ENCODE measurements around the gene PLEKHA6.

PLEKHA6 gene

DNA sequence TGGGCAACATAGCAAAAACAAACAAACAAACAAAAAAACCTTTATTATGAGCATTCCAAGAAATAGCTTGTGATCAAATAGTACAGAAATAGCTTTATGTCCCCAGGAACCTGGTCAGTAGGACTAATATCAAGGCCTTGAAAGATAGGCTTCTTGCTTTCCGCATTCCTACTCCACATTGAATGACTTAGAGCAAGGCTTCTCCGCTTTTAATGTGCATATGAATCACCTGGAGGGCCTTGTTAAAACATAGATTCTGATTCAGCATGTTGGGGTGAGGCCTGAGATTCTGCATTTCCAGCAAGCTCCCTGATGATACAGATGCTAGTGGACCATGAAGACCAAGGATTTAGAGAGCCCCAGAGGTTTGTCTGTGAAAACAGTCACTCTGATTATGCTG is 17.4 kb downstream of the PLEKHA6 start:
- Mint-ChIP-seq H3K4me1 (peaks cover 5 to 6% of the 10 kb centered on the region in 2 donors), H3K36me3 (no peaks in the 10 kb centered on the region), H3K4me3 (no peak overlapping the region), H3K9me3 (no peaks in the 10 kb centered on the region), H3K27ac (no peak overlapping the region), H3K27me3 (peaks cover 5 to 18% of the 10 kb centered on the region in 2 donors)
- ATAC-seq (replicated peaks), result no peak
- DNase-seq, result no peak

DNA sequence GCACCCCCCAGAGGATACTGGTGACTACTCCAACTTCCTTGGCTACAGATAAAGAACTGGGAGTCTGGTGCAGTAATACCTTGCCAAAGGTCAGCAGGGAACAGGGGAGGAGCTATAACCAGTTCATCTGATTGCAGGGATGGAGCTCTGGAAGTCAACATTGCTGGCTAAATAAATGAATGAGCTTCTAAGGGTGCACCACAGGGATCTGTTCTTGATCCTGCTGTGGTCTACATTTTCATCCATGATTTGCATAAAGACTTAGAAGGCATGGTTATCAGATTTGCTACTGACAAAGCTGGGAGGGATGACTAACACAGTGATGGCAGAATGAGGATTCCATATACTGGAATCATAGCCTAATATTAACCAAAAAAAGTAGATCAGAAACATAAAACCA is 18.3 kb downstream of the PLEKHA6 start:
- peaks cover 5 to 6% of the 10 kb centered on the region in 2 donors for H3K4me1 Mint-ChIP-seq
- peaks cover 0 to 18% of the 10 kb centered on the region in 2 donors for H3K27me3 Mint-ChIP-seq
- no peak for DNase-seq
- H3K36me3 Mint-ChIP-seq, result no peaks in the 10 kb centered on the region
- H3K9me3 Mint-ChIP-seq, result no peaks in the 10 kb centered on the region
- H3K4me3 Mint-ChIP-seq, result no peak overlapping the region
- no peak overlapping the region for H3K27ac Mint-ChIP-seq
- ATAC-seq (replicated peaks), result no peak

DNA sequence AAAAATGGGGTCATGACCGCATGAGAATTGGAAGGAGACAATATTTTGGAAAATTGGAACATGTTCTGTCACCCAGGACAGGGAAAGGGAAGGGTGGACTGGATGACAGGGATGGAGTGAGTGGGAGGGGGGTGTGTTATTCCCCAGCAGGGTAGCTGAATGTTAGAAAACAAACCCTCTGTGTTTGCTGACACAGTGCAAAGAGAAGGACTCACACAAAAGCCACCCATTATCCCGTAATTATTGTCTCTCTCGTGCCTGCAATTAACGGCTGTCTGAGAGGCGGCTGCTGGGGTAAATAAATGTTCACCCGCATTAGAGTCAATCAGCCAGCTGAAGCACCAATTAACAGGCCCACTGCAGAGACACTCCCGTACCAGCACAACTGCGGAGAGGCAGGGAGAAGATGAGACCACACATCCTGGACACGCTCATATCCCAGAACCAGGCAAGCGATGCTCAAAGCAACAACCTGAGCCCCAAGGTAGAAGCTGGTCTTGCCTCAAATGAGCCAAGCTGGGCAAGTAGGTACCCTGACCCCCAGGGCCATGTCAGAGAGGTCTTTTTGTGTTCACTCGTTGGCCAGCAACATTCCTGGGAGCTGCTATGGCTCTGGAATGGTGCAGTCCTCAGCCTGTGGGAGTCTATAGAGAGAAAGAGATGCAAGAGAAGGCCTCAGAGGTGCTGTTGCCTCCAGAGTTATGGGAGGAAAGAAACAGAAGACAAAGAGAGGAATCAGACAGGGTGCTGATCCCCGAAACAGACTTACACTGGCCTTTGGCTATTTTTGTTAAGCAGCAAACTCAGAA is 19.4 kb downstream of the PLEKHA6 start:
- Mint-ChIP-seq H3K9me3 (no peaks in the 10 kb centered on the region), H3K27ac (no peak overlapping the region), H3K4me1 (peaks cover under 1% of the 10 kb centered on the region in 2 donors), H3K4me3 (no peak overlapping the region), H3K27me3 (peaks cover 0 to 12% of the 10 kb centered on the region in 2 donors), H3K36me3 (no peaks in the 10 kb centered on the region)
- ATAC-seq (replicated peaks) (no peak), DNase-seq (no peak)

DNA sequence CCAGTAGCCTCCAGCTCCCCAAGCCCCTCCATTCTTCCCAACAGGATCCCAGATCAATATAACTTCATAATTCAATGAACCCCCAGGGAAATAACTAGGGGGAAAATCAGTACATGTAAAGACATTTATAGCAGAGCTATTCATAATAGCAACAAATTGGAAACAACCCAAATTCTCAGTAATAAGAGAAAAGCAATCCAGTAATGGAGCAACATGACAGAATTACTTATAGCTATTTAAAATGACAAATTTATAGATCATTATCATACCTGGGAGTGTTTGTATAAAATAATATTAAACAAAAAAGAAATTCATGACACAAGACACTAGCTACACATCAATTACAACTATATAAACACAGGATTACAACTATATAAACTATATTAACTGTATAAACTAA is 20.2 kb downstream of the PLEKHA6 start:
- Mint-ChIP-seq H3K27me3 (peaks cover 0 to 11% of the 10 kb centered on the region in 2 donors), H3K9me3 (no peaks in the 10 kb centered on the region), H3K4me3 (no peak overlapping the region), H3K36me3 (no peaks in the 10 kb centered on the region), H3K27ac (no peak overlapping the region), H3K4me1 (no peaks in the 10 kb centered on the region)
- ATAC-seq (replicated peaks), result no peak
- DNase-seq, result no peak

GRCh38 chr1:204338997-204339396 is 20.7 kb downstream of the PLEKHA6 start:
- ATAC-seq (replicated peaks), result no peak
- Mint-ChIP-seq H3K36me3 (no peaks in the 10 kb centered on the region), H3K4me3 (no peak overlapping the region), H3K27ac (no peak overlapping the region), H3K27me3 (peaks cover 0 to 11% of the 10 kb centered on the region in 2 donors), H3K4me1 (no peaks in the 10 kb centered on the region), H3K9me3 (no peaks in the 10 kb centered on the region)
- DNase-seq, result no peak

DNA sequence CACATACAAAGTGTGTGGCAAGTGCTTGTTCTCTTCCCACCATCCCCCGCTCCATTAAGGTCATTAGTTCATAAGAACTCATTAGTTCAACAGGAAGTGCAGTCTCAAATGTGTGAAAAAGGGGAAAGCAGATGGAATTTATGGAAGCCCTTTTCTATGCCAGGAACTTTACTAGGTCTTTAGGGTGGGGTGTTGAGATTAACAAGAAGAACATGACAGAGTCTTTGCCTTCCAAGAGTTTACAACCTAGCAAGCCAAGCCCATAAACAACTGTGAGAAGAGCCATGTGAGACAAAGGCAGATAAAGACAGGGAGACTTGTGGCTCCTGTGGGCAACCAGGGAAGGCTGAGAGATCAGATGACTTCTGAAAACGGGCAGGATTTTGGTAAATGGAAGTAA is 21.4 kb downstream of the PLEKHA6 start:
- H3K4me1 Mint-ChIP-seq, result no peaks in the 10 kb centered on the region
- no peak overlapping the region for H3K4me3 Mint-ChIP-seq
- no peak overlapping the region for H3K27ac Mint-ChIP-seq
- DNase-seq, result no peak
- peaks cover 0 to 11% of the 10 kb centered on the region in 2 donors for H3K27me3 Mint-ChIP-seq
- no peaks in the 10 kb centered on the region for H3K9me3 Mint-ChIP-seq
- no peaks in the 10 kb centered on the region for H3K36me3 Mint-ChIP-seq
- ATAC-seq (replicated peaks), result no peak

DNA sequence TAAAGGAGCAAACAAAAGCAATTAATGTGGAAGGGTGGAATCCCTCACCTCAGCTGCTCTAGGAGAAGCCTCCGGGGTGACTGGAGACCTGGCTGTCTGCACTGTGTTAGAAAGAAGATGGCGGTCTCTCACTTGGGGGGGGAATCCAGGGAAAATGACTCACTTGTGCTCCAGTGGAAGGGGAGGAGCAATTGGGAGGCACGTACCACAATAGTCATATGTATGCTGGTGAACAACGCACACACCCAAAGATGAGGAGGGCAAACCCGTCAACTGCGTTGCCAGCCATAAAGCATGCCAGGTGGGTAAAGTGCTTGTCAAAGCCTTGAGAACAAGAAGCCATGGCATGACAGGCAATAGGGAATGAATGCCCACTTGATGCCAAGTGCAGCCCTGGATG is 22.1 kb downstream of the PLEKHA6 start:
- no peak overlapping the region for H3K4me3 Mint-ChIP-seq
- peaks cover 0 to 6% of the 10 kb centered on the region in 2 donors for H3K27me3 Mint-ChIP-seq
- H3K27ac Mint-ChIP-seq, result no peak overlapping the region
- no peaks in the 10 kb centered on the region for H3K4me1 Mint-ChIP-seq
- no peaks in the 10 kb centered on the region for H3K36me3 Mint-ChIP-seq
- no peaks in the 10 kb centered on the region for H3K9me3 Mint-ChIP-seq
- ATAC-seq (replicated peaks) (no peak), DNase-seq (no peak)

- no peak overlapping the region for H3K27ac Mint-ChIP-seq
- H3K36me3 Mint-ChIP-seq, result no peaks in the 10 kb centered on the region
- H3K27me3 Mint-ChIP-seq, result peaks cover 0 to 4% of the 10 kb centered on the region in 2 donors
- ATAC-seq (replicated peaks) (no peak), DNase-seq (no peak)
- H3K4me1 Mint-ChIP-seq, result no peaks in the 10 kb centered on the region
- no peak overlapping the region for H3K4me3 Mint-ChIP-seq
- H3K9me3 Mint-ChIP-seq, result no peaks in the 10 kb centered on the region
These were observed 22.7 kb downstream of the PLEKHA6 start for GRCh38 chr1:204337036-204337429.

DNA sequence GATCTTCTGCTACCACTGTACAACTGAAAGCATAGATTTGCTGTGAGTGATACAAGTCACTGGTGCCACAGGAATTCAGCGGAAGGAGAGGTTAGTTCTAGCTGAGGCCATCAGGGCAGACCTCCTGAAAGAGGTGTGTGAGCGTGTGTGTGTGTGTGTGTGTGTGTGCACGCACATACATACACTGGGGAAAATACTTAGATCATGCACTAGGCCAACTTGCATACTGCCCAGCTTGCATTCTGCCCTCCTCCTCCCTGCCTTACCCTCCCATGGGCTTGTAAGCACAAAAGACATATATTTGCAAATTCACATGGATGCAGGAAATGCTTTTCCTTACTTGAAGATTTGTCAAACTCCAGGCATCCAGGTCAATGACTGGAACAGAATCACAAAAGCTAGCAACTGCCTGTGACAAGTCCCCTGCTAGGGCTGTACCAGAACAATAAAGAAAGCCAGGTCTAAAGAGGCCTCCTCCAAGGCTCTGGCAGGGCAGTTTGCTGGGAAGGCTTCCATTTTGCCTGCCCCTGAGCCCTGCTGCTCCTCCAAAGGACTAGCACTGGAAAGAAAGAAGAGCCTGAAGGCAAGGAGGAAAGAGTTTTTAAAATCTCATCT is 23.2 kb downstream of the PLEKHA6 start:
- no peak for ATAC-seq (replicated peaks)
- Mint-ChIP-seq H3K9me3 (no peaks in the 10 kb centered on the region), H3K27ac (no peak overlapping the region)

GRCh38 chr1:204335533-204335932 is 24.2 kb downstream of the PLEKHA6 start:
- H3K4me3 Mint-ChIP-seq, result no peak overlapping the region
- no peaks in the 10 kb centered on the region for H3K36me3 Mint-ChIP-seq
- ATAC-seq (replicated peaks) (no peak), DNase-seq (no peak)
- no peaks in the 10 kb centered on the region for H3K4me1 Mint-ChIP-seq
- no peaks in the 10 kb centered on the region for H3K9me3 Mint-ChIP-seq
- H3K27me3 Mint-ChIP-seq, result peaks cover 0 to 4% of the 10 kb centered on the region in 2 donors
- H3K27ac Mint-ChIP-seq, result no peak overlapping the region

More for the DNA sequence above, 23.2 kb downstream of the PLEKHA6 start:
- no peak for DNase-seq
- Mint-ChIP-seq H3K36me3 (no peaks in the 10 kb centered on the region), H3K4me1 (no peaks in the 10 kb centered on the region), H3K4me3 (no peak overlapping the region), H3K27me3 (peaks cover 0 to 4% of the 10 kb centered on the region in 2 donors)

GRCh38 chr1:204335085-204335484 is 24.6 kb downstream of the PLEKHA6 start:
- ATAC-seq (replicated peaks) (no peak), DNase-seq (no peak)
- H3K27me3 Mint-ChIP-seq, result peaks cover 0 to 4% of the 10 kb centered on the region in 2 donors

GRCh38 chr1:204334455-204334854 is 25.3 kb downstream of the PLEKHA6 start:
- no peak for DNase-seq
- no peak for ATAC-seq (replicated peaks)
- Mint-ChIP-seq H3K27ac (no peak overlapping the region), H3K36me3 (no peaks in the 10 kb centered on the region), H3K27me3 (peaks cover 0 to 4% of the 10 kb centered on the region in 2 donors), H3K4me3 (no peak overlapping the region), H3K9me3 (no peaks in the 10 kb centered on the region), H3K4me1 (no peaks in the 10 kb centered on the region)

More at GRCh38 chr1:204335085-204335484, 24.6 kb downstream of the PLEKHA6 start:
- H3K36me3 Mint-ChIP-seq, result no peaks in the 10 kb centered on the region
- H3K4me1 Mint-ChIP-seq, result no peaks in the 10 kb centered on the region
- no peaks in the 10 kb centered on the region for H3K9me3 Mint-ChIP-seq
- H3K27ac Mint-ChIP-seq, result no peak overlapping the region
- no peak overlapping the region for H3K4me3 Mint-ChIP-seq

DNA sequence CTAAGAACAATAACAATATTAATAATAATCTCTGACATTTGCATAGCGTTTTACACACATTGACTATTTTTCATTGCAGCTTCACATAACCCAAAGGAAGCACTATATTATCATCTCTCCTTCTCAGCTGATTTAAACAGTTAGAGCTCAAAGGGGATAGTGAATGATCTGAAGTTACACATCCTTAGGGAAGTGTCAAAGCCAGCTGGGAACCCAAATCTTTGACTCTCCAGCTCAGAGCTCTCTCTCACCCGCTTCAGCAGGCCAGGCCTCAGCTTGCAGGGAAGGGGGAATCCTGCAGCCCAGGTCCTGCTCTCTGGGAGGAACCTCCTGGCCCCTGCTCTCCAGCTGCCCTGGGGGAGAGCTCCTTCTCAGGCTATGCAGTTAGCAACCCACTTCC is 26.3 kb downstream of the PLEKHA6 start:
- Mint-ChIP-seq H3K27ac (no peak overlapping the region), H3K4me3 (no peak overlapping the region), H3K4me1 (no peaks in the 10 kb centered on the region), H3K36me3 (no peaks in the 10 kb centered on the region), H3K27me3 (peaks cover 0 to 7% of the 10 kb centered on the region in 2 donors), H3K9me3 (no peaks in the 10 kb centered on the region)
- DNase-seq, result no peak
- no peak for ATAC-seq (replicated peaks)

DNA sequence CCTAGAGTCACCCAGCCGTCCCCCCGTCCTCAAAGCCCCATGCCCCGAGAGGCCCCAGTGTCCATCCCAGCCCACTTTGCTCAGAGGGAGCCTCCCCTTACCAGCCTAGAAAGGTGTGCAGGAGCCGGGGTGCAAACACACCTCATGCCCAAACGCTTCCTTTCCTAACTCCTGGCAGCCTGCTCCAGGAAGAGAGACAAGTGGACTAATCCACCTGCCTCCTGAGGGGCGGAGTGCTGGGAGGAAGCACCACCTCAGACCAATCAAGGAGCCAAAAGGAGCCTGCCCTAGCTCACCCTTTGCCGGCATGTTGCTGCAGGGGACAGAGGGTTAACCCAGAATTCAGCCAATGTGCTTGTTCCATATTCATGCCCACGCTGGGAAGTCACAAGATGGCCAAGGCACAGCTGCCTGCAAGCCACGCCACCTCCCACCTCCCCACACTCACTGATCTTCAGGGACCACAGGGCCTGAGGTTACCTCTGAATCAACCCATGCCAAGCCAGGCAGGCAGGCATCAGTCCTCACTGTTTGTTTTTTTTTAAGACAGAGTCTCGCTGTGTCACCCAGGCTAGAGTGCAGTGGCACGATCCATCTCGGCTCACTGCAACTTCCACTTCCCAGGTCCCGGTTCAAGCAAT is 27.8 kb downstream of the PLEKHA6 start:
- Mint-ChIP-seq H3K9me3 (no peaks in the 10 kb centered on the region), H3K27ac (no peak overlapping the region), H3K4me3 (no peak overlapping the region), H3K27me3 (peaks cover 0 to 7% of the 10 kb centered on the region in 2 donors), H3K4me1 (peaks cover 1 to 5% of the 10 kb centered on the region in 2 donors), H3K36me3 (no peaks in the 10 kb centered on the region)
- ATAC-seq (replicated peaks) (no peak), DNase-seq (no peak)

DNA sequence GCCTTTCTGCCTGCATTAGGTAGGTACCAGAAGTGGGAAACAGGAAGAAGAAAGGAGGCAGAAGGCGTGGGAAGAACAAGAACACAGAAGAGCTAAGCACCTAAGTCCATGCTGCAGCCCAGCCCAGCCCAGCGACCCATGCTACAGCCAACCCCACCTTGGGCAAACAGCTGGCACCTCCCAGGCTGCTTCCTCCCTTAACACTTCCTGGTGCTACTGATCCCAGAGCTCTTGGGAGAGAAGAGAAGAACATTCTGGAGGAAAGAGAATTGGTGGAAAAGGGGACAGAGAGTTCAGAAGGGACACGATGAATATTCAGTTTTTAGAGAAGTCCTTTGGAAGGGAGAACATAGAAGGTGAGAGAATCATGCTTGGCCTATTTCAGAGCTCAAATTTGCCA is 28.5 kb downstream of the PLEKHA6 start:
- ATAC-seq (replicated peaks), result no peak
- Mint-ChIP-seq H3K27me3 (peaks cover 1 to 9% of the 10 kb centered on the region in 2 donors), H3K27ac (no peak overlapping the region), H3K4me3 (no peak overlapping the region), H3K9me3 (no peaks in the 10 kb centered on the region), H3K36me3 (no peaks in the 10 kb centered on the region), H3K4me1 (peaks cover 1 to 5% of the 10 kb centered on the region in 2 donors)
- no peak for DNase-seq

Data from stimulated activated naive B cell treated with anti-CD40 and anti-IgM and Interleukin-4, amounts not matched to agents 10 μg/mL and 1 μg/mL and 100 μg/mL, for 72 hours (primary cell).